Dendritic cell treated with granulocyte-macrophage colony-stimulating factor and Interleukin-4, amounts not matched to agents 40 ng/mL and 50 ng/mL, for 4 days (primary cell): ENCODE measurements around the gene FGGY.

Source experiments
- H3K27ac Mint-ChIP-seq: one replicate; pipeline ENCODE4 v1.8.0; 2022; ENCODE audit warnings: mild to moderate bottlenecking, mixed read lengths
- H3K27me3 Mint-ChIP-seq: one replicate; pipeline ENCODE4 v1.8.0; 2022; ENCODE audit warnings: mild to moderate bottlenecking, mixed read lengths
- H3K36me3 Mint-ChIP-seq: one replicate; pipeline ENCODE4 v1.8.0; 2022; ENCODE audit warnings: low read depth, mixed read lengths
- H3K4me1 Mint-ChIP-seq: one replicate; pipeline ENCODE4 v1.8.0; 2022; ENCODE audit warnings: low read depth, mixed read lengths
- H3K4me3 Mint-ChIP-seq: one replicate; pipeline ENCODE4 v1.8.0; 2022; ENCODE audit warnings: mild to moderate bottlenecking, moderate library complexity, mixed read lengths
- H3K9me3 Mint-ChIP-seq: one replicate; pipeline ENCODE4 v1.8.0; 2022; ENCODE audit warnings: mixed read lengths
- intact Hi-C: fragments of 100-400 bp; cut with micrococcal nuclease; formaldehyde crosslinking; loops from one replicate; pipeline ENCODE4 v1.15.0; 2022

The FGGY gene

DNA sequence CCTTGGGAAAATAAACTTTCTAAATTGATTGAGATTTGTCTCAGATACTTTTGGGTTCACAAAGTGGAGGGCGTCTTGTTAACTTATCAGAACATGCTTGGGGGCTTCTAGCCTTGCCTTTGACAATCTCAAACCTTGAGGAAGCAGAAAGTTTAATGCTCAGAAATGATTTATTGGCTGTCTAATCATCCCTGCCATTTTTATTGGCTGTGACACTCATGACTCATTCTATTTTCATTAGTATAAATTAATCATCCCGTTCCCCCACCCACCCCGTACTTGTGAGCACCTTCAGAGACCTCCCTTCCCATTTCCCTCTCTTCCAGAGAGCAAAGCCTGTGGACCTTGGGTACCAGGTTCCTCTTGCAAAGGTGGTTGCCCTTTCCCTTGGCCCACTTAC lies 87.1 kb downstream of the FGGY start:
- no peak overlapping the region for H3K27ac Mint-ChIP-seq
- intact Hi-C loops, result no loop called here
- H3K27me3 Mint-ChIP-seq, result no peaks in the 10 kb centered on the region
- H3K4me3 Mint-ChIP-seq, result no peak overlapping the region
- H3K9me3 Mint-ChIP-seq, result no peaks in the 10 kb centered on the region
- peaks cover 4% of the 10 kb centered on the region for H3K4me1 Mint-ChIP-seq
- H3K36me3 Mint-ChIP-seq, result no peaks in the 10 kb centered on the region

- Mint-ChIP-seq H3K27me3 (no peaks in the 10 kb centered on the region), H3K36me3 (no peaks in the 10 kb centered on the region), H3K27ac (no peak overlapping the region), H3K9me3 (no peaks in the 10 kb centered on the region), H3K4me3 (no peak overlapping the region), H3K4me1 (peaks cover 4% of the 10 kb centered on the region)
- intact Hi-C loops, result no loop called here
These were observed 87.5 kb downstream of the FGGY start for GRCh38 chr1:59384443-59384842.

DNA sequence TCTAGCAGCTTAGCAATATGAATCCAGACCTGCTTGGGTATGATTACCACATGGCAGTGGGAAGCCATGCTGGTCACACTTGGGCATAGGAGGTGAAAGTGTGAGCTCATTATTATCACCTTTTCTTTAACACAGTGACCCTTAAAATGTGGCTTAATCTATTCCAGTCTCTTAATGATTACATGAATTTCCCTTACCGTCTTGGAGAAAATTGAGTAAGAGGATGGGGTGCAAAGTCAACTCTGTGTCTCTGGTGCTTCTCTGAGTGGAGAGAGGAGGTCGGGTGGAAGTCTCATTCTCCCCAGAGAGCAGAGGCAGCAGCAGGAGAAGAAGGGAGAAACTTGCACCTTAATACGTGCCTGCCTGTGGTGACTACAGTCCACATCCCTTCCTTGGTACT lies 91.3 kb downstream of the FGGY start:
- Mint-ChIP-seq H3K36me3 (no peaks in the 10 kb centered on the region), H3K27me3 (no peaks in the 10 kb centered on the region), H3K4me1 (peaks cover 17% of the 10 kb centered on the region), H3K4me3 (no peak overlapping the region), H3K27ac (no peak overlapping the region), H3K9me3 (no peaks in the 10 kb centered on the region)
- intact Hi-C loops, result no loop called here

GRCh38 chr1:59389847-59390246 lies 93.0 kb downstream of the FGGY start:
- H3K36me3 Mint-ChIP-seq, result no peaks in the 10 kb centered on the region
- no peaks in the 10 kb centered on the region for H3K9me3 Mint-ChIP-seq
- peaks cover 13% of the 10 kb centered on the region for H3K4me1 Mint-ChIP-seq
- H3K4me3 Mint-ChIP-seq, result no peak overlapping the region
- H3K27ac Mint-ChIP-seq, result no peak overlapping the region
- intact Hi-C loops, result no loop called here
- no peaks in the 10 kb centered on the region for H3K27me3 Mint-ChIP-seq

GRCh38 chr1:59390307-59390706 lies 93.4 kb downstream of the FGGY start:
- H3K27me3 Mint-ChIP-seq, result no peaks in the 10 kb centered on the region
- no peak overlapping the region for H3K4me3 Mint-ChIP-seq
- H3K9me3 Mint-ChIP-seq, result no peaks in the 10 kb centered on the region
- peaks cover 13% of the 10 kb centered on the region for H3K4me1 Mint-ChIP-seq
- no peaks in the 10 kb centered on the region for H3K36me3 Mint-ChIP-seq
- no peak overlapping the region for H3K27ac Mint-ChIP-seq
- intact Hi-C loops, result no loop called here

DNA sequence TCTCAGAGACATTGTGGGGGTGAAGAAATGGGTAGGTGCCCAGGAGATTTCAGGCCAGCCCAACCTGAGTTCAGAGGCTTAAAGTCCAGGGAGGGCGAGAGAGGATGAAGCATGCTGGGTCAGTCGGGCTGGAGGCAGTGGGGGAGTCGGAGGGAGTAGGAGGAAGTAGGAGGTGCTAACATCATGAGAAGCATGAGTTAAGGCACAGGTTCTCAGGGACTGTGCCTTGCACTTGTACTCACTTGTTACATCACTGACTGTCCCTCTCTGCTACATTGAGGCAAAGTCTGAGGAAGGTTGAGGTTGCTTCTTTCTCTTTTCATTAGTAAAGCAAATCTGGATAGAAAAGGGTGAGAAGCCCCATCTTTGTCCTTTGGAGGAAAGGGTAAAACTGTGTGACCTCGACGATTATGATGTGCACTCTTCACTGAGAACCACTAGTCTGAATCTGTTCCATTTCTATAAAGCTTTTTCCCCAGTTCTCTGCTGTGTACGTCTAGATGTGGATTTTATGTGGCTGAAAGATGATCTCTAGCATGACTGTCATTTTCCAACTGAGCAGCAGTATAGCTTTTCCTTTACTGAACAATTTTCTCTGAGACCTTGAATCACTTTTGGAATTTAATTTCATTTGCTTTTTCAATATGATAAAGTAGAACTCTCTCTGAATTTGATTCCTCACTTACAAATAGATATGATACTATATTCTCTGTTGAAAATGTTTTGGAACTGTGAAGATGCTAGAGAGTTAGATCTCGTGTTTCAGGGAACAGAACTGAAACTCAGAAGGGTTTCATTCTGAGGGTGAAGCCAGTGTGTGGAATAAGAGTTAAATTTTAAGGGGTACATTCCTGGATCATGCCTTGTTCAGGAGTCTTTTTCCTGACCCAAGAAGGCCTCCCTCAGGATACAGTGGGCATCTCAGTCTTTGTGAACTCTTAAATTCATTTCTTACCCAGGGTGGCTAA lies 94.6 kb downstream of the FGGY start:
- Mint-ChIP-seq H3K4me3 (no peak overlapping the region), H3K4me1 (peaks cover 13% of the 10 kb centered on the region), H3K27ac (no peak overlapping the region), H3K9me3 (no peaks in the 10 kb centered on the region), H3K36me3 (no peaks in the 10 kb centered on the region), H3K27me3 (no peaks in the 10 kb centered on the region)
- intact Hi-C loops, result no loop called here

DNA sequence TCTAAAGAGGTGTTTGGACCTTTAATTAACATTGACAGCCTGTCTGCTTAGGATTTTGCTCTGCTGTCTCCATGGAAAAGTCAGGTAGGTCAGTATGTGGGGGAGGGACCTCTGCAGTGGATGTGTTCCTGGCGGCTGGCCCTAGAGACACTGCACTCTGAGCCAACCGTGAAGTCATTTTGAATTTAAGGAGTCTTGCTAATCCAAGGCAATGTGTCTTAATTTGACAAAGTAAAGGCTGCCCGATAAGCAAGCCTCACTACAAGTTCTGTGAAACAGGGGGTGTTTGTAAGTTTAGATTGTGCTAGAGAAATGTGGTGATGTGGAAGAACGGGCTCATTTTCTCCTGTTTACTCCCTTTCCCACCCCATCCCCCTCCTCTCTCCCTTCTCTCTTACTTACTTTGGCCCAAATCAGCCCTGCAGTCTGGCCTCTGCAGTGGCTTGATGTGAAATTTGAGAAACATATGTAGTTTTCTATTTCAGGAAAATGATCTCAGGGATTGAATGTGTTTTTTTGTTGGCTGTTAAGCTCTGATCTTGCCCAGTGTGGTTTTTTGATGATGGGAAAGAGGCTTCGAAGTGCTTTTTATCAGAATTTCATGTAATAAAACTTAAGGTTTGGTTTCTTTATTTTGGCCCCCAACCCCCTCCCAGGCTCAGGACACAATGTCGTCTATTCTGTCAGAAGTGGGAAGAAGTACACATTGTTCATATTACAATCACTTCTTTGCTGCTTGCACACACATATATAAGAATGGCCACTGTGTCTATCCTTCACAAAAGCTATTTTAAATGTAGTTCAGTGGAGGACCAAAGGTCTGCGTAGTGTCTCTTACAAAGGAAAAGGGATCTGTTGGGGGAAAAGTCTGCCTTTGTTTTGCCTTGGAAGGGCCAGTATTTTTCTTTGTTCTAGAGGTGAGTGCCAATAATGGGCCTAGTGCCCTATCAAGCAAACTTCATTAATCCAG lies 96.6 kb downstream of the FGGY start:
- intact Hi-C loops, result no loop called here
- H3K27me3 Mint-ChIP-seq, result no peaks in the 10 kb centered on the region
- H3K4me3 Mint-ChIP-seq, result no peak overlapping the region
- no peaks in the 10 kb centered on the region for H3K9me3 Mint-ChIP-seq
- H3K36me3 Mint-ChIP-seq, result no peaks in the 10 kb centered on the region
- no peak overlapping the region for H3K27ac Mint-ChIP-seq
- peaks cover 13% of the 10 kb centered on the region for H3K4me1 Mint-ChIP-seq

DNA sequence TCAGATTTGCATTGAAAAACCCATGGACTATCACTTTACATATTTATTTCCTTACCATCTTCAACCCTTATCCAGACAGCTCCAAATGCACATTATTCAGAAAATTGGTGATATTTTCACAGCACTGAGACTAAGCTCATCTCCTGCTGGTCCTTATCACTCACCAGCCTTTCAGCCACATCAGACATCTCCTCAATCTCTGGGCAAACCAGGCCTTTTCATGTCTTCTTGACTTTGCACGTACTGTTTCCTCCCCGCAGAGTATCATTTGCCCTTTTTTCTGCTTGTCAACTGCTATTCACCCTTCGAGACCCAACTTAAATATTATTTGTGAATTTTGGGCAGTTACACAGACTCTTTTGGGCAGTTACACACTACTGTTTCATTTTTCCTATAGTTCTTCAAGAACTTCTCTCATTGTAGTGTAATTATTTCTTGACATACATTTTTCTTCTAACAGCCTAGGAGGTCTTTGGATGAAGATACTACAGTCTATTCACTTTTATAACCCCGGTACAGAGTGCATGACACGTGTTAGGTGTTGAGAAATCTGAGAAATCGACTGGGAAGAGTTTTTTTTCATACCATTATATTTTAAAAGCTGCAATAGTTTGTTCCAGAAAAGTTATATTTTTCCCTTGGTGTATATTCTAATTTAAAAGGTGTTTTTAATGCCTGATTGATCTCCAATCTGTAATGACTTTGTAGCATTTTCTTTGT lies 98.0 kb downstream of the FGGY start:
- Mint-ChIP-seq H3K27me3 (no peaks in the 10 kb centered on the region), H3K36me3 (no peaks in the 10 kb centered on the region), H3K4me1 (peaks cover 13% of the 10 kb centered on the region), H3K4me3 (no peak overlapping the region), H3K27ac (no peak overlapping the region), H3K9me3 (no peaks in the 10 kb centered on the region)
- intact Hi-C loops, result no loop called here

GRCh38 chr1:59396387-59396786 lies 99.5 kb downstream of the FGGY start:
- H3K4me1 Mint-ChIP-seq, result peaks cover 7% of the 10 kb centered on the region
- intact Hi-C loops, result no loop called here
- no peak overlapping the region for H3K4me3 Mint-ChIP-seq
- H3K27ac Mint-ChIP-seq, result no peak overlapping the region
- no peaks in the 10 kb centered on the region for H3K36me3 Mint-ChIP-seq
- no peaks in the 10 kb centered on the region for H3K9me3 Mint-ChIP-seq
- no peaks in the 10 kb centered on the region for H3K27me3 Mint-ChIP-seq

DNA sequence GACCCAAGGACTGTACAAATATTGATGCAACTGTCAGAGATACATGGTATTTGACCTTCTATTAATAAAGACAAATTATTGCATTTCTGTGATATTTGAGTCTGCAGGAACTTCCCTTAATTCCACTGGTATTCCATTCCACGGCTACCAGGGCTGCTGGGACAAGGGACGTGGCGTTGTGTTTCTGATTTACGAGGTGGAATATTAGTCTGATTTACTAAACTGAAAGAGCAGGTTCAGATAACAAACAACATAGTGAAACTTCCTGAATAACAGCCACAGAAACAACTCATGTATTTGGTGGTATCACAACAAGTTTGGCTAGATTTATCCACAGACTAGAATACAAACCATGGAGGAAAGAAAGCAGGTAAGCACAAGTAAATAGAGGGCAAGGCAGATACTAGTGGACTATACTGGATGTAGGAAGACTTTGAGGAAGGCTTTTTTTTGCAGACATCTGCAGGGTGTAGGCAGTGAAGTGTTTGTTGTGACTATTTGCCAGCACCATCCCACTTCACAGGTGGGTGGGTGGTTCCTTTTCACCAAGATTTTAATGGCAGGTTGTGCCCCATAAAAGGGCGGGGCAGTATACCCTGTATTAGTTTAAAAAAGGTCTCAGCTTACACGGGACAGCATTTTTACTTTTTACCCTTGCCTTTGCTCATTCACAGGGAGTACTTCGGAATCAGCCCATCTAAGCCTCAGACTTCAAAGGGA lies 100.4 kb downstream of the FGGY start:
- intact Hi-C loops, result no loop called here
- Mint-ChIP-seq H3K27me3 (no peaks in the 10 kb centered on the region), H3K27ac (no peak overlapping the region), H3K4me3 (no peak overlapping the region), H3K9me3 (no peaks in the 10 kb centered on the region), H3K36me3 (no peaks in the 10 kb centered on the region), H3K4me1 (no peaks in the 10 kb centered on the region)

GRCh38 chr1:59399642-59400041 lies 102.7 kb downstream of the FGGY start:
- Mint-ChIP-seq H3K4me1 (no peaks in the 10 kb centered on the region), H3K9me3 (no peaks in the 10 kb centered on the region), H3K4me3 (no peak overlapping the region), H3K36me3 (no peaks in the 10 kb centered on the region), H3K27me3 (no peaks in the 10 kb centered on the region), H3K27ac (no peak overlapping the region)
- intact Hi-C loops, result no loop called here

DNA sequence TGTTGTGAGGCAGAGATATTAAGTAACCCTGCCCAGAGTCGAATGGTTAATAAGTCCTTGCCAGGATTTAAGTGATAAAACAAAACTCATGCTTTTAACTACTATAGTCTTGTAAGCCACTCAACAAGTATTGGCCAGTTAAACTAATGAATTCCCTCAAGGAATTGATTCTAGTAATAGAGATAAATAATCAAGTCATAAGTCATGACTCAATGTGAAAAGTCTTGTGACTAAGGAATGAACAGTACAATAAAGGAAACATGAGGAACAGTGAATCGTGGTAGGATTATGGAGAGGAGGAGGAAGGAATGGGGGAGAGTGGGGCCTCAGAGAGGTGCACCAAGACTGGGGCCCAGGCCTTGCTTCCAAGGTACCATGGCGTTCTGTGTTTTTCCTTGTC lies 104.7 kb downstream of the FGGY start:
- Mint-ChIP-seq H3K4me1 (no peaks in the 10 kb centered on the region), H3K36me3 (no peaks in the 10 kb centered on the region), H3K27ac (no peak overlapping the region), H3K4me3 (no peak overlapping the region), H3K9me3 (peaks cover 11% of the 10 kb centered on the region), H3K27me3 (no peaks in the 10 kb centered on the region)
- intact Hi-C loops, result no loop called here

DNA sequence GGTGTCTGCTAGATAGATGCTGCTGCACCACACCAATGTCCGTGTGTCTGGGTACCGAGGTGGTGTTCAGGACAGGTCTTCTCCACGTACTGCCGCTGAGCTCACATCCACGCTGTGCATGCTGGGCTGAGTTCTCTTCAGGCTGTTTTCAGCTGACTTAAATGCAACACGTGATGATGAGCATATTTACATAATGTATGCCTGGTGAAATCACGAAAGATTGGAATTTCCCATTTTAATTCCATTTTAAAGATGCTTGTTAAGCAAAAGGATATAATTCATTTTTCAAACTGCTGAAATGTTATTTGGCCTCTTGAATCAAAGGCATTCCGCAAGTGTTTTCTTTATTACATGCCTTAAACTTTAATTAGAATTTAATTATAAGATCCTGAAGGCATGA lies 107.9 kb downstream of the FGGY start:
- Mint-ChIP-seq H3K27ac (no peak overlapping the region), H3K4me1 (no peaks in the 10 kb centered on the region), H3K36me3 (no peaks in the 10 kb centered on the region), H3K4me3 (no peak overlapping the region), H3K27me3 (no peaks in the 10 kb centered on the region), H3K9me3 (peaks cover 18% of the 10 kb centered on the region)
- intact Hi-C loops, result no loop called here
